ENCODE measurements around the gene STAT3.

Gene STAT3

GRCh38 chr17:42422958-42423712 lies 34.9 kb upstream of the STAT3 start, which contains the start of gene CAVIN1:
CAVIN1 (minus strand) TSS chr17:42423256; CDS start chr17:42423097, 159 bp downstream.
- H3K36me3 ChIP-seq (ENCODE audit: control insufficient read depth in 1 of 2, insufficient read depth in 2 of 2, low read depth in 1 of 2, low read length in 2 of 2): peaks cover 0 to 3% of the 10 kb centered on the region in 2 experiments
- H4K8ac ChIP-seq (ENCODE audit: low read length): peak within 1 kb of the TSS; percentile 79
- H3K23ac ChIP-seq (ENCODE audit: low read length in 2 of 2): peak within 1 kb of the TSS; percentile 54 to 81
- peak within 1 kb of the TSS; percentile 80 to 93 for H3K4ac ChIP-seq (ENCODE audit: low read depth in 1 of 2, low read length in 2 of 2)
- peak; percentile 96 for DNase-seq
- no peaks in the 10 kb centered on the region for H3K9me3 ChIP-seq (ENCODE audit: control insufficient read depth, low read length)
- peak within 1 kb of the TSS; percentile 99 for H3K9ac ChIP-seq (ENCODE audit: low read length)
- H2AK5ac ChIP-seq (ENCODE audit: low read length, severe bottlenecking): peak within 1 kb of the TSS; percentile 49
- no peaks in the 10 kb centered on the region for H3K79me1 ChIP-seq (replicated peaks; ENCODE audit: low read length, poor library complexity, severe bottlenecking)
- H2AFZ ChIP-seq (ENCODE audit: low read depth, low read length): peak within 1 kb of the TSS; percentile 75
- peak within 1 kb of the TSS; percentile 76 for H3K27ac ChIP-seq (ENCODE audit: low read length, poor library complexity, severe bottlenecking)
- peak within 1 kb of the TSS; percentile 28 to 98 for H3K14ac ChIP-seq (ENCODE audit: low read length in 2 of 2)
- 1% methylated on average over 38 of the region's 58 CpGs for WGBS
- peak within 1 kb of the TSS; percentile 99 for H2BK15ac ChIP-seq (ENCODE audit: low read depth, poor library complexity, severe bottlenecking)
- peak within 1 kb of the TSS; percentile 88 for H3K4me2 ChIP-seq (ENCODE audit: low read length, poor library complexity, severe bottlenecking)
- peak within 1 kb of the TSS; percentile 83 for H2BK5ac ChIP-seq (ENCODE audit: low read depth, low read length, poor library complexity, severe bottlenecking)
- peak within 1 kb of the TSS; percentile 95 to 99 for H3K18ac ChIP-seq (ENCODE audit: low read depth in 1 of 2, low read length in 2 of 2)
- H4K91ac ChIP-seq (ENCODE audit: low read length): peak within 1 kb of the TSS; percentile 98
- H3K27me3 ChIP-seq (ENCODE audit: control insufficient read depth in 1 of 2, insufficient read depth in 1 of 2, low read length in 2 of 2): no peaks in the 10 kb centered on the region
- H3K4me3 ChIP-seq (ENCODE audit: insufficient read depth in 1 of 2, low read depth in 1 of 2, low read length in 2 of 2): peak within 1 kb of the TSS; percentile 96 to 100
- peak within 1 kb of the TSS; percentile 75 for H2BK12ac ChIP-seq (ENCODE audit: low read length in 2 of 2)
- H2BK120ac ChIP-seq (ENCODE audit: low read depth, low read length): peak within 1 kb of the TSS; percentile 87
- peaks cover 16% of the 10 kb centered on the region for H3K4me1 ChIP-seq (ENCODE audit: control insufficient read depth, insufficient read depth, low read depth, low read length)

GRCh38 chr17:42422412-42422957 lies 34.2 kb upstream of the STAT3 start:
- peak overlapping the region; percentile 28 to 98 for H3K14ac ChIP-seq (ENCODE audit: low read length in 2 of 2)
- peak overlapping the region; percentile 83 for H2BK5ac ChIP-seq (ENCODE audit: low read depth, low read length, poor library complexity, severe bottlenecking)
- peaks cover 16% of the 10 kb centered on the region for H3K4me1 ChIP-seq (ENCODE audit: control insufficient read depth, insufficient read depth, low read depth, low read length)
- peak overlapping the region; percentile 96 to 100 for H3K4me3 ChIP-seq (ENCODE audit: insufficient read depth in 1 of 2, low read depth in 1 of 2, low read length in 2 of 2)
- H3K4ac ChIP-seq (ENCODE audit: low read depth in 1 of 2, low read length in 2 of 2): peak overlapping the region; percentile 80 to 93
- peaks cover 0 to 7% of the 10 kb centered on the region in 2 experiments for H3K36me3 ChIP-seq (ENCODE audit: control insufficient read depth in 1 of 2, insufficient read depth in 2 of 2, low read depth in 1 of 2, low read length in 2 of 2)
- H3K4me2 ChIP-seq (ENCODE audit: low read length, poor library complexity, severe bottlenecking): peak overlapping the region; percentile 88
- H3K79me1 ChIP-seq (replicated peaks; ENCODE audit: low read length, poor library complexity, severe bottlenecking): no peaks in the 10 kb centered on the region
- H2AK5ac ChIP-seq (ENCODE audit: low read length, severe bottlenecking): no peak overlapping the region
- H3K18ac ChIP-seq (ENCODE audit: low read depth in 1 of 2, low read length in 2 of 2): peak overlapping the region; percentile 95 to 99
- H3K9me3 ChIP-seq (ENCODE audit: control insufficient read depth, low read length): no peaks in the 10 kb centered on the region
- H3K23ac ChIP-seq (ENCODE audit: low read length in 2 of 2): peak overlapping the region; percentile 54 to 81
- peak overlapping the region; percentile 87 for H2BK120ac ChIP-seq (ENCODE audit: low read depth, low read length)
- peak overlapping the region; percentile 75 for H2BK12ac ChIP-seq (ENCODE audit: low read length in 2 of 2)
- peak overlapping the region; percentile 99 for H3K9ac ChIP-seq (ENCODE audit: low read length)
- DNase-seq: peak; percentile 62
- H4K91ac ChIP-seq (ENCODE audit: low read length): peak overlapping the region; percentile 98
- peak overlapping the region; percentile 76 for H3K27ac ChIP-seq (ENCODE audit: low read length, poor library complexity, severe bottlenecking)
- no peaks in the 10 kb centered on the region for H3K27me3 ChIP-seq (ENCODE audit: control insufficient read depth in 1 of 2, insufficient read depth in 1 of 2, low read length in 2 of 2)
- H2BK15ac ChIP-seq (ENCODE audit: low read depth, poor library complexity, severe bottlenecking): peak overlapping the region; percentile 99
- WGBS: under 1% methylated on average over 40 of the region's 44 CpGs
- peak overlapping the region; percentile 75 for H4K8ac ChIP-seq (ENCODE audit: low read length)
- peak overlapping the region; percentile 75 for H2AFZ ChIP-seq (ENCODE audit: low read depth, low read length)

GRCh38 chr17:42421507-42422338 lies 33.5 kb upstream of the STAT3 start:
- WGBS: under 1% methylated on average over 19 of the region's 59 CpGs
- peak overlapping the region; percentile 96 to 100 for H3K4me3 ChIP-seq (ENCODE audit: insufficient read depth in 1 of 2, low read depth in 1 of 2, low read length in 2 of 2)

More at GRCh38 chr17:42421507-42422338, 33.5 kb upstream of the STAT3 start:
- Histone ChIP-seq H3K79me1 (replicated peaks; ENCODE audit: low read length, poor library complexity, severe bottlenecking) (no peaks in the 10 kb centered on the region), H3K9me3 (ENCODE audit: control insufficient read depth, low read length) (no peaks in the 10 kb centered on the region), H2AFZ (ENCODE audit: low read depth, low read length) (no peak overlapping the region), H3K14ac (ENCODE audit: low read length in 2 of 2) (peak overlapping the region; percentile 11 to 97), H3K18ac (ENCODE audit: low read depth in 1 of 2, low read length in 2 of 2) (peak overlapping the region; percentile 67 to 95), H4K8ac (ENCODE audit: low read length) (peak overlapping the region; percentile 79), H3K4ac (ENCODE audit: low read depth in 1 of 2, low read length in 2 of 2) (peak overlapping the region in 1 of 2 experiments; percentile 80), H3K9ac (ENCODE audit: low read length) (peak overlapping the region; percentile 99), H3K4me1 (ENCODE audit: control insufficient read depth, insufficient read depth, low read depth, low read length) (peaks cover 16% of the 10 kb centered on the region), H3K27ac (ENCODE audit: low read length, poor library complexity, severe bottlenecking) (peak overlapping the region; percentile 76), H2AK5ac (ENCODE audit: low read length, severe bottlenecking) (peak overlapping the region; percentile 39), H3K36me3 (ENCODE audit: control insufficient read depth in 1 of 2, insufficient read depth in 2 of 2, low read depth in 1 of 2, low read length in 2 of 2) (peaks cover 4 to 10% of the 10 kb centered on the region in 2 experiments), H2BK120ac (ENCODE audit: low read depth, low read length) (peak overlapping the region; percentile 87), H3K4me2 (ENCODE audit: low read length, poor library complexity, severe bottlenecking) (peak overlapping the region; percentile 88), H2BK5ac (ENCODE audit: low read depth, low read length, poor library complexity, severe bottlenecking) (no peak overlapping the region), H3K27me3 (ENCODE audit: control insufficient read depth in 1 of 2, insufficient read depth in 1 of 2, low read length in 2 of 2) (no peaks in the 10 kb centered on the region), H2BK15ac (ENCODE audit: low read depth, poor library complexity, severe bottlenecking) (peak overlapping the region; percentile 87), H3K23ac (ENCODE audit: low read length in 2 of 2) (peak overlapping the region in 1 of 2 experiments; percentile 94), H2BK12ac (ENCODE audit: low read length in 2 of 2) (peak overlapping the region; percentile 51 to 56), H4K91ac (ENCODE audit: low read length) (peak overlapping the region; percentile 91)
- DNase-seq: peak; percentile 68
